Measurements from ENCODE around the gene TRMT2A. TPM values are rescaled to one million over a fixed set of nuclear protein-coding genes. Genes with fewer than 3 reads are reported as not detected.

Gene TRMT2A
- total and polyA plus RNA-seq, 2 of the 8 experiments (the other 6 are each of a cell fraction or from before 2014, with no cell fraction given) = 44.9 to 50.3 TPM

DNA sequence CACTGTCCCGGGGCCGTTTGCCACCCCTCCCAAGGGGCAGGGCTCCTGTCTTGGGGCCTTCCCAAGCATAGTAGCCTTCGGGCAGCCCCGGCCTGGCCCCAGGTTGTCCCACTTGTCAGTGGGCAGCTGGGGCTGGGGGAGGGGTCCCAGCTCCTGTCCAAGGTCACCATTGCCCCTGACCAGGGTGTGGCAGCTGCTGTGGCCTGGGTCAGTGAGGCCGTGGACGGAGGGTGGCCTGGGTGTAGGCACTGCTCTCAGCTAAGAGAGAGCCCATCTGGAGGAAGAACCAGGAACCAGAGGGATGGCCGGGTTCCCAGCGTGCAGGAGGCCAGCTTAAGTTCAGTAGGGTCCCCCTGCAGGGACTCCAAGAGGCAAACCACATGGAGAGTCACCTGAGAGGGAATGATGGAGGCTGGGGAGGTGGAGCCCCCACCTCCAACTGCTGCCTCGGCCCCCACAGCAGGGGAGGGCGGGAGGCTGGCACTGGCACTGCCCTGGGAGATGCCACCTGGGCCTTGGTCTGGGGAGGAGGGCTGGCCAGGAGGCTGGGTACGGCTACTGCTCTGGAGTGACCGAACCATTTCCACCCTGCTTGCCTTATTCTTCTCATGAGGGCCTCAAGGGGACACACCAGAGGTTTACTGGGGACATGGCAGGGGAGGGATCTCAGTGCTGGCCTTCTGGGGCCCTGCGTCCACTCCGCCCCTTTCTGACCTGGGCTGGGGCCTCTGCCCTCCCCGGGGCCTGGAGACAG lies 40.6 kb upstream of the TRMT2A start:
- POLR2A ChIA-PET (ENCODE audit: partially characterized antibody) = interaction anchor here (1.0 kb wide), 2 partner anchors 36 to 40 kb away, joined by 3 read pairs; partner anchors contain the start of gene TRMT2A
- no peak for TF ChIP-seq ATF3 (IDR thresholded peaks at IDR 0.05; ENCODE audit: insufficient read depth, low read depth, low read length)
- TF ChIP-seq CREB1 (IDR thresholded peaks at IDR 0.05) = no peak
- TF ChIP-seq KDM5A (IDR thresholded peaks at IDR 0.05; ENCODE audit: low read length) = no peak
- no peak for TF ChIP-seq EP300 (IDR thresholded peaks at IDR 0.05; ENCODE audit: borderline replicate concordance in 1 of 2, low read depth in 2 of 2, low read length in 2 of 2)

More for the DNA sequence above, 40.6 kb upstream of the TRMT2A start:
- Histone ChIP-seq H3K23ac (ENCODE audit: insufficient read length) (no peak overlapping the region), H3K4me1 (replicated peaks in 1 of 4; ENCODE audit: control insufficient read depth in 3 of 4, insufficient read depth in 4 of 4, low read length in 3 of 4) (peaks cover 0 to 7% (median 4%) of the 10 kb centered on the region in 4 experiments; a peak in 4 of 7 replicates), H3K18ac (ENCODE audit: extremely low read depth, low read length) (no peak overlapping the region), H4K5ac (ENCODE audit: insufficient read length, low read depth, low read length) (no peak overlapping the region), H2BK20ac (ENCODE audit: low read length) (no peak overlapping the region), H2BK15ac (ENCODE audit: low read length) (peak overlapping the region; percentile 29; the same call in 1 of the 2 replicates), H3K56ac (replicated peaks; ENCODE audit: insufficient read length, low read depth, low read length) (no peak overlapping the region), H3K79me2 (ENCODE audit: control insufficient read depth in 1 of 2, insufficient read depth in 2 of 2, low read length in 2 of 2) (no peaks in the 10 kb centered on the region), H3K23me2 (ENCODE audit: low read depth, low read length) (peaks cover 5% of the 10 kb centered on the region; the same call in 1 of the 2 replicates), H3K4me2 (ENCODE audit: insufficient read depth in 1 of 2, low read depth in 2 of 2, low read length in 2 of 2) (no peak overlapping the region), H2AK5ac (ENCODE audit: low read depth, low read length) (no peak overlapping the region), H2AFZ (ENCODE audit: low read length) (no peak overlapping the region), H3K9me3 (ENCODE audit: insufficient read depth in 2 of 2, low read depth in 1 of 2, low read length in 1 of 2) (no peaks in the 10 kb centered on the region), H4K20me1 (replicated peaks in 1 of 2; ENCODE audit: control insufficient read depth in 1 of 2, insufficient read depth in 2 of 2, low read length in 2 of 2) (no peaks in the 10 kb centered on the region), H3K14ac (ENCODE audit: insufficient read length) (no peak overlapping the region), H2BK12ac (ENCODE audit: low read depth, low read length) (no peak overlapping the region), H3K4ac (replicated peaks; ENCODE audit: insufficient read length, low read depth, low read length) (no peak overlapping the region), H3K36me3 (ENCODE audit: control insufficient read depth in 2 of 4, insufficient read depth in 4 of 4, low read length in 3 of 4) (no peaks in the 10 kb centered on the region), H4K8ac (ENCODE audit: extremely low read depth, insufficient read depth, low read length) (no peak overlapping the region), H4K91ac (replicated peaks; ENCODE audit: insufficient read length, low read length) (no peak overlapping the region), H3K9ac (replicated peaks in 1 of 4; ENCODE audit: extremely low read depth in 1 of 4, low read depth in 3 of 4, low read length in 3 of 4) (no peak overlapping the region), H3K27me3 (replicated peaks in 1 of 4; ENCODE audit: control insufficient read depth in 3 of 4, extremely low read depth in 1 of 4, insufficient read depth in 3 of 4, low read length in 3 of 4) (no peaks in the 10 kb centered on the region), H2BK5ac (ENCODE audit: low read depth, low read length) (no peak overlapping the region), H3K79me1 (ENCODE audit: low read depth, low read length) (no peaks in the 10 kb centered on the region), H3K4me3 (ENCODE audit: extremely low read depth in 1 of 4, insufficient read depth in 2 of 4, low read depth in 3 of 4, low read length in 4 of 4) (no peak overlapping the region), H2BK120ac (replicated peaks; ENCODE audit: low read depth, low read length) (no peak overlapping the region), H3K27ac (ENCODE audit: low read depth, low read length) (no peak overlapping the region)
- CTCF ChIA-PET (ENCODE audit: partially characterized antibody) = interaction anchor here (0.7 to 7.7 kb wide), 38 partner anchors 9 to 340 kb away, joined by 3 to 98 read pairs (median 6); partner anchors contain the start of gene RANBP1
- 86% methylated on average over 9 of the region's 15 CpGs; no CpG with 5 or more reads in 1 of the 2 experiments for WGBS, 2 experiments (ENCODE audit: extremely low coverage in 1 of 2, insufficient coverage in 1 of 2, insufficient read length in 1 of 2, insufficient replicate concordance in 2 of 2, low coverage in 1 of 2, low lambda C conversion rate in 2 of 2, missing lambda C conversion rate in 1 of 2)
- no peak for DNase-seq (ENCODE audit: low read depth in 1 of 2, low spot score in 2 of 2)
- FAIRE-seq = no peak
